IMR-90 (cell line): ENCODE results near the gene ATF4. TPM values are rescaled to one million over a fixed set of nuclear protein-coding genes. Genes with fewer than 3 reads are reported as not detected.
A peak's percentile ranks its signal among the peaks of the same experiment; 100 is the strongest.

ENCODE experiments used
- ATAC-seq: fragments of 200-7000 bp; cut with Tn5 transposase; 2 replicates; pipeline ENCODE4 v1.9.1; 2020; ENCODE audit warnings: low read depth, mild to moderate bottlenecking, moderate library complexity
- BruUV-seq: library from RNA; stranded (reverse); fragments of 400-500 nt; replicated peaks from 2 replicates; lab custom pipeline; 2021; lab: Mats Ljungman, UMichigan
- CTCF ChIA-PET: fragments of 300-600 bp; formaldehyde crosslinking; extraction: SDS; loops from one replicate; lab custom pipeline; 2021; ENCODE audit warnings: antibody characterized with exemption; lab: Yijun Ruan, JAX
- POLR2A ChIA-PET: fragments of 300-600 bp; sonication (Branson Sonifier 250); formaldehyde crosslinking; loops from one replicate; lab custom pipeline; 2022; ENCODE audit warnings: antibody characterized with exemption; ENCODE audit not compliant: unreplicated experiment; lab: Charles Lee
- DNase-seq: peaks from one replicate; pipeline ENCODE4 v3.0.0; 2013
- H2AFZ ChIP-seq: replicated peaks from 2 replicates; pipeline ENCODE3; 2013; ENCODE audit warnings: low read length, mild to moderate bottlenecking; ENCODE audit not compliant: poor library complexity
- H2AK5ac ChIP-seq: 2 replicates; pipeline ENCODE4 v1.6.1; 2013; ENCODE audit warnings: low read depth, low read length, inconsistent platforms
- H2AK9ac ChIP-seq: replicated peaks from 2 replicates; pipeline ENCODE3; 2013; ENCODE audit warnings: mild to moderate bottlenecking, low read depth, low read length, moderate library complexity; ENCODE audit not compliant: poor library complexity
- H2BK120ac ChIP-seq: 2 replicates; pipeline ENCODE4 v1.6.1; 2013; ENCODE audit warnings: low read depth, low read length, inconsistent platforms
- H2BK15ac ChIP-seq: 3 replicates; pipeline ENCODE4 v1.6.1; 2013; ENCODE audit warnings: low read depth, low read length, inconsistent platforms
- H2BK20ac ChIP-seq: 2 replicates; pipeline ENCODE4 v1.6.1; 2013; ENCODE audit warnings: low read depth, mild to moderate bottlenecking, inconsistent platforms, low read length, moderate library complexity
- H2BK5ac ChIP-seq: 2 replicates; pipeline ENCODE4 v1.6.1; 2013; ENCODE audit warnings: mild to moderate bottlenecking, low read depth, low read length, inconsistent platforms; ENCODE audit not compliant: poor library complexity, severe bottlenecking
- H3K14ac ChIP-seq: replicated peaks from 2 replicates; pipeline ENCODE4 v1.6.1; 2013; ENCODE audit warnings: low read depth, low read length, inconsistent platforms
- H3K18ac ChIP-seq: 2 replicates; pipeline ENCODE4 v1.6.1; 2013; ENCODE audit warnings: low read depth, low read length, control low read depth
- H3K23ac ChIP-seq: 2 replicates; pipeline ENCODE4 v1.6.1; 2013; ENCODE audit warnings: low read depth, low read length, inconsistent platforms
- H3K27ac ChIP-seq: 2 replicates; pipeline ENCODE4 v1.5.1; 2013; ENCODE audit warnings: mild to moderate bottlenecking, control low read depth, low read length; ENCODE audit not compliant: insufficient read depth
- H3K27me3 ChIP-seq: 2 replicates; pipeline ENCODE4 v1.6.1; 2013; ENCODE audit warnings: low read length; ENCODE audit not compliant: control insufficient read depth, insufficient read depth
- H3K36me3 ChIP-seq: 2 replicates; pipeline ENCODE4 v1.6.1; 2013; ENCODE audit warnings: low read length, mixed read lengths; ENCODE audit not compliant: control insufficient read depth, insufficient read depth
- H3K4ac ChIP-seq: 2 replicates; pipeline ENCODE4 v1.6.1; 2013; ENCODE audit warnings: low read depth, low read length, inconsistent platforms
- H3K4me1 ChIP-seq: 2 replicates; pipeline ENCODE4 v1.6.1; 2013; ENCODE audit warnings: low read length, mixed read lengths; ENCODE audit not compliant: control insufficient read depth, insufficient read depth
- H3K4me2 ChIP-seq: 2 replicates; pipeline ENCODE4 v1.6.1; 2013; ENCODE audit warnings: low read depth, mild to moderate bottlenecking, control low read depth, low read length, moderate library complexity
- H3K4me3 ChIP-seq: 2 replicates; pipeline ENCODE4 v1.5.1; 2013; ENCODE audit warnings: low read depth, mild to moderate bottlenecking, control low read depth, low read length, moderate library complexity; ENCODE audit not compliant: insufficient read depth
- H3K56ac ChIP-seq: 2 replicates; pipeline ENCODE4 v1.6.1; 2013; ENCODE audit warnings: low read length, inconsistent platforms; ENCODE audit not compliant: insufficient read depth; ENCODE audit errors: extremely low read depth
- H3K79me1 ChIP-seq, 2 experiments: 2 replicates each; pipeline ENCODE4 v1.6.1; 2013; ENCODE audit warnings: low read length in 2 of 2, inconsistent platforms in 1 of 2, low read depth in 1 of 2
- H3K9ac ChIP-seq: 2 replicates; pipeline ENCODE4 v1.6.1; 2013; ENCODE audit warnings: low read depth, low read length, control low read depth
- H3K9me1 ChIP-seq: 2 replicates; pipeline ENCODE4 v1.6.1; 2013; ENCODE audit warnings: low read length, inconsistent platforms; ENCODE audit not compliant: insufficient read depth
- H3K9me3 ChIP-seq: 2 replicates; pipeline ENCODE4 v1.6.1; 2013; ENCODE audit warnings: low read length; ENCODE audit not compliant: control insufficient read depth, insufficient read depth
- H4K20me1 ChIP-seq: 2 replicates; pipeline ENCODE4 v1.6.1; 2013; ENCODE audit warnings: low read length, inconsistent platforms; ENCODE audit not compliant: insufficient read depth
- H4K5ac ChIP-seq: 2 replicates; pipeline ENCODE4 v1.6.1; 2013; ENCODE audit warnings: mild to moderate bottlenecking, low read depth, low read length, control low read depth
- H4K8ac ChIP-seq, 2 experiments: 2 replicates each; pipeline ENCODE4 v1.6.1; 2013; ENCODE audit warnings: low read depth in 2 of 2, low read length in 2 of 2, control low read depth in 1 of 2, inconsistent platforms in 1 of 2
- H4K91ac ChIP-seq: 2 replicates; pipeline ENCODE4 v1.6.1; 2013; ENCODE audit warnings: low read depth, low read length, inconsistent platforms; ENCODE audit not compliant: insufficient read depth
- FOS ChIP-seq: fragments of 150-350 bp; IDR thresholded peaks from 2 replicates; pipeline ENCODE4 v1.6.1; 2016; ENCODE audit warnings: low read depth, low read length
- MAZ ChIP-seq: IDR thresholded peaks from 2 replicates; pipeline ENCODE4 v1.6.1; 2012; ENCODE audit warnings: low read depth, mild to moderate bottlenecking, low read length, improper control_type of control experiment, moderate library complexity, borderline replicate concordance
- MXI1 ChIP-seq: IDR thresholded peaks from 2 replicates; pipeline ENCODE4 v1.6.1; 2012; ENCODE audit warnings: low read depth, mild to moderate bottlenecking, low read length, moderate library complexity, borderline replicate concordance
- POLR2A ChIP-seq: IDR thresholded peaks from 2 replicates; pipeline ENCODE4 v1.6.1; 2012; ENCODE audit warnings: mild to moderate bottlenecking, low read depth, low read length
- RCOR1 ChIP-seq: IDR thresholded peaks from 2 replicates; pipeline ENCODE4 v1.6.1; 2012; ENCODE audit warnings: mild to moderate bottlenecking, low read length, improper control_type of control experiment; ENCODE audit not compliant: insufficient replicate concordance
- RFX5 ChIP-seq: IDR thresholded peaks from 2 replicates; pipeline ENCODE4 v1.8.0; 2012; ENCODE audit warnings: low read depth, mild to moderate bottlenecking, low read length, moderate library complexity
- WGBS, 2 experiments: methylation state at CpG; one replicate each; pipeline versions ENCODE4 v1.1.5 to v1.1.7; 2013; ENCODE audit warnings: missing lambda C conversion rate in 2 of 2; ENCODE audit not compliant: insufficient read length in 1 of 2; ENCODE audit errors: extremely low coverage in 2 of 2; 5-methylcytosine and 5-hydroxymethylcytosine counted together
- dilution Hi-C: fragments of 300-500 bp; cut with HindIII; formaldehyde crosslinking; loops from one replicate; pipeline ENCODE4 v1.14.3; 2018; ENCODE audit warnings: low sequenced_read_pairs; ENCODE audit not compliant: unreplicated experiment
- in situ Hi-C: fragments of 300-500 bp; cut with MboI; formaldehyde crosslinking; loops from 3 replicates; pipeline ENCODE4 v1.14.3; 2019; ENCODE audit warnings: low sequenced_read_pairs, inconsistent platforms, mixed read lengths
- intact Hi-C: fragments of 100-400 bp; cut with micrococcal nuclease; formaldehyde crosslinking; loops from 2 replicates; pipeline ENCODE4 v1.10.0; 2022
- polyA plus RNA-seq, 3 experiments: library from polyadenylated mRNA; depleted of rRNA; stranded (reverse); fragments of >200 nt; gene quantifications; 2 replicates each; pipeline ENCODE4 v1.2.3, GENCODE V29; 2012; ENCODE audit warnings: low replicate concordance in 1 of 3
- total RNA-seq: library from RNA; depleted of rRNA; stranded (reverse); fragments of >200 nt; gene quantifications from 2 replicates; pipeline ENCODE4 v1.2.3, GENCODE V29; 2012
- TF ChIP-seq, protein P1 (sequence below): conservative IDR thresholded peaks from 2 replicates; pipeline ENCODE4 v1.5.1; 2012; ENCODE audit warnings: mild to moderate bottlenecking, low read depth, low read length, improper control_type of control experiment

The ATF4 gene
- total and polyA plus RNA-seq, 2 of the 4 experiments (the other 2 are of a cell fraction) = 148 to 662 TPM

GRCh38 chr22:39563571-39564428 is 43.4 kb downstream of the ATF4 start:
- Histone ChIP-seq H3K9me3 (no peaks in the 10 kb centered on the region), H3K4me3 (no peak overlapping the region), H3K4me2 (no peak overlapping the region), H2AK5ac (no peak overlapping the region), H4K91ac (no peak overlapping the region), H4K5ac (no peak overlapping the region), H3K79me1 (no peaks in the 10 kb centered on the region), H3K56ac (no peak overlapping the region), H3K27me3 (peaks cover 41% of the 10 kb centered on the region), H3K4ac (no peak overlapping the region), H3K36me3 (no peaks in the 10 kb centered on the region), H3K18ac (no peak overlapping the region), H2AFZ (peak overlapping the region; percentile 26), H3K23ac (no peak overlapping the region), H3K9ac (no peak overlapping the region), H2BK120ac (no peak overlapping the region), H2BK5ac (peak overlapping the region; percentile 67), H3K9me1 (peaks cover 9% of the 10 kb centered on the region), H4K20me1 (no peaks in the 10 kb centered on the region), H4K8ac (no peak overlapping the region), H2BK15ac (no peak overlapping the region), H2AK9ac (no peak overlapping the region), H3K4me1 (peaks cover 2% of the 10 kb centered on the region; the same call in 1 of the 2 replicates), H2BK20ac (no peak overlapping the region), H3K14ac (no peak overlapping the region), H3K27ac (no peak overlapping the region)
- BruUV-seq = no TSS peak
- no peak for ATAC-seq
- dilution Hi-C loops (no loop called here), intact Hi-C loops (no loop called here), in situ Hi-C loops (no loop called here)
- CTCF ChIA-PET = no interaction called here
- POLR2A ChIA-PET = no interaction called here
- DNase-seq = no peak
- TF ChIP-seq, protein P1, sequence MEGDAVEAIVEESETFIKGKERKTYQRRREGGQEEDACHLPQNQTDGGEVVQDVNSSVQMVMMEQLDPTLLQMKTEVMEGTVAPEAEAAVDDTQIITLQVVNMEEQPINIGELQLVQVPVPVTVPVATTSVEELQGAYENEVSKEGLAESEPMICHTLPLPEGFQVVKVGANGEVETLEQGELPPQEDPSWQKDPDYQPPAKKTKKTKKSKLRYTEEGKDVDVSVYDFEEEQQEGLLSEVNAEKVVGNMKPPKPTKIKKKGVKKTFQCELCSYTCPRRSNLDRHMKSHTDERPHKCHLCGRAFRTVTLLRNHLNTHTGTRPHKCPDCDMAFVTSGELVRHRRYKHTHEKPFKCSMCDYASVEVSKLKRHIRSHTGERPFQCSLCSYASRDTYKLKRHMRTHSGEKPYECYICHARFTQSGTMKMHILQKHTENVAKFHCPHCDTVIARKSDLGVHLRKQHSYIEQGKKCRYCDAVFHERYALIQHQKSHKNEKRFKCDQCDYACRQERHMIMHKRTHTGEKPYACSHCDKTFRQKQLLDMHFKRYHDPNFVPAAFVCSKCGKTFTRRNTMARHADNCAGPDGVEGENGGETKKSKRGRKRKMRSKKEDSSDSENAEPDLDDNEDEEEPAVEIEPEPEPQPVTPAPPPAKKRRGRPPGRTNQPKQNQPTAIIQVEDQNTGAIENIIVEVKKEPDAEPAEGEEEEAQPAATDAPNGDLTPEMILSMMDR = no peak
- TF ChIP-seq POLR2A = no peak
- no peak for TF ChIP-seq RCOR1
- no peak for TF ChIP-seq MXI1
- no peak for TF ChIP-seq FOS
- no peak for TF ChIP-seq RFX5
- TF ChIP-seq MAZ = no peak
- 57% methylated on average over 6 of the region's 7 CpGs; no CpG with 5 or more reads in 1 of the 2 experiments for WGBS, 2 experiments
